H7 (cell line): ENCODE measurements around the gene EDC4. TPM values are rescaled to one million over a fixed set of nuclear protein-coding genes. Genes with fewer than 3 reads are reported as not detected.
"Not testable (repeated sequence)": the region's sequence is repeated elsewhere in the genome, so short reads cannot be mapped to it uniquely, and the experiment has no call there.

Experiments
- DNase-seq: peaks from one replicate; pipeline ENCODE4 v3.0.0; 2012
- H3K27me3 ChIP-seq: 2 replicates; pipeline ENCODE4 v1.6.0; 2011; ENCODE audit warnings: mild to moderate bottlenecking, low read length; ENCODE audit not compliant: control insufficient read depth, insufficient read depth
- H3K36me3 ChIP-seq: replicated peaks from 2 replicates; pipeline ENCODE4 v1.5.1; 2011; ENCODE audit warnings: low read length; ENCODE audit not compliant: control insufficient read depth, insufficient read depth
- H3K4me3 ChIP-seq: 2 replicates; pipeline ENCODE4 v1.5.1; 2011; ENCODE audit warnings: low read depth, mild to moderate bottlenecking, control low read depth, low read length, moderate library complexity; ENCODE audit not compliant: insufficient read depth
- total RNA-seq: library from RNA; depleted of rRNA; stranded (reverse); fragments of >200 nt; shearing (Covaris generic); gene quantifications from 2 replicates; pipeline ENCODE4 v1.2.3, GENCODE V29; 2014

EDC4 gene
- total RNA-seq, 1 experiment from 2014 or later: 96.6 TPM

DNA sequence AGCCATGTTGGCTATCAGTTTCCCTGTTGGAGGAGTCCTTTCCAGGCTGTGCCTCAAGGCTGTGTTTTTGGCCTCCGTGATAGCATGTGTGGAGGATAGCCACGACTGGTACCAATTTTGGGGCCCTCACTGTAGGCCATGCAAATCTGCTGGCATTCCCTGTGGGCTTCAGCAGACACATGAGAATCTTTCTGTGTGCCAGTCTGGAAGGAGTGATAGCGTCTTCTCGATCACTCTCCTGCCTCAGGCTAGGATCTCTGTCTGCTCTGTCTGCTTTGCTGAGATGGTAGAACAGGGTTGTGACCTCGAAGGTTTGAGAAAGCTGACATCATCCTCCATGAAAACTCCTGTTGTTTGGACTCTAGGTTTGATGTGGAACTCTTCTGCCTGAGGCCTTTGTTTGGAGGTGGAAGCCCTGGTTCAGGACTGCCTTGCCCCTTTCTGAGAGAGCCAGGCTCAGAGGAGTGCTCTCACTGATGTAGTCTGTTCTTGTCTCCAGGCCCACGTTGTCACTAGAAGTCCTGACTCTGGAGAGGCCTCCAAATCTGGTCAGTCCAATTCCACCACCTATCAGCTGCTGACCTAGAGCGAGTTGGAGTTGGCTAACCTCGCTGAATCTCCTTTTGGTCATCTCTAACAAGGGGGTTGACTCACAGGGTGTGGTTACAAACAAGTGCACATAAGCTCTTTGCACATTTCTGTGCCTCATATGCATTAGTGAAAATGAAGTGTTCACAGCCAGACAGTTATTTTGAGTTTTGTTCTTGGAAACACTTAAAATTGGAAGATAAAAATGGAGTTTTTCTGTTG is 12.1 kb upstream of the EDC4 start:
- Histone ChIP-seq H3K4me3 (no peak overlapping the region), H3K27me3 (no peaks in the 10 kb centered on the region), H3K36me3 (peaks cover 17% of the 10 kb centered on the region)
- no peak for DNase-seq

DNA sequence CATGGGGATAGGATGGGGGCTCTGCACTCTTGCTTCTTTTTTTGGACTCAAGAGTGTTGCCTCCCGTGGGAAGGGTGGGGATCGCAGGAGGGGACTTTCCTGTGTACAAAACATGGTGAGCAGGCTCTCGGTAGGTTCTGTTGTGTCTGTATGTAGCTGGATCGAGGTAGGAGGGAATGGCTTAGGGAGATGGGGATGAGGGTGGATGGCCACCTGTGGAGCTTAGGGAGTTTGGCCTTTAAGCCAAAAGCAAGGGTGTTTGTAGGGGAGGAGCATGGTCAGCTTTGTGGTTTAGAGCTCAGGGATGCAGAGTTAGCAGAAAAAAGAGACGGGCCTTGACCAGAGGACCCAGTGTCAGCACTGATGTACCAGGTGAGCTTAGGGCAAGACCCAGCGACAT is 11.0 kb upstream of the EDC4 start:
- Histone ChIP-seq H3K27me3 (no peaks in the 10 kb centered on the region), H3K4me3 (no peak overlapping the region), H3K36me3 (peaks cover 21% of the 10 kb centered on the region)
- no peak for DNase-seq

DNA sequence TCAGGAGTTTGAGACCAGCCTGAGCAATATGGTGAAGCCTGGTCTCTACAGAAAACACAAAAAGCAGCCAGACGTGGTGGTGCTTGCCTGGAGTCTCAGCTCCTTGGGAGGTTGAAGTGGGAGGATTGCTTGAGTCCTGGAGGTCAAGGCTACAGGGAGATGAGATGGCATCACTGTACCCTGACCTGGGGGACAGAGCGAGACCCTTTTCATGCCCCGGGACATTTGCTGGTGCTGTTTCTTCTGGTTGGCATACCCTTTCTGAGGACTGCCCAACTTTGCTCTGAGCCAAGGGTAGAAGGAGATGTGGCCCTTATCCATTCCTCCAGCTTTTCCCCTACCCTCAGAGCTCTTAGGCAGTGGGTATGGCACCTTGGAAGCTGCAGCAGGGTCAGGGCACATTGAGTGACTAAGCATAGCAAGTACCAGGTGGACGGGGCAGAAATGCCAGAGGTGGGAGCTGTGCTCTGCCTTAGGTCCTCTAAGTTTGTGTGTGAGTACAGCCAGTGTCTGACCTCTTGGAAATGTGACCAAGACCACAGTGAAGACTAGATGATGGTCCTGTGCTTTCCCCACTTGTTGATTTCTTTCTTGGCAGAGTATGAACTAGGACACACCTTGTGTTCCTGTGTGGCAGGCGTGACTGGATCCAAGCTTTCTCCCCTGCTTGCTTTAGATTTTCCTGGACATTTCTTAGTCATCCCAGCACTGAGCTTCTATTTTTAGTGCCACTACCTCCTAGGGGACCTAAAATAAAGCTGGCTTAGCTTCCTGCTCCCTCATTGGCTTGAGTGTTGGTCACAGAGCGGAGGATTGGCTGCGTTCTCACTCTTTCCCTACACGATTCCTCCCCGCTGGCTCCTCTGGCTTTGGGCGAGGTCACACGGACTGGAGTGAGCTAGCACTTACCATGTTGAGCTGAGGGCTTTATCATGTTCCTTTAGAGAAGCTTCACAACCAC is 9.9 kb upstream of the EDC4 start:
- no peak for DNase-seq
- Histone ChIP-seq H3K36me3 (peaks cover 24% of the 10 kb centered on the region), H3K4me3 (no peak overlapping the region), H3K27me3 (no peaks in the 10 kb centered on the region)

DNA sequence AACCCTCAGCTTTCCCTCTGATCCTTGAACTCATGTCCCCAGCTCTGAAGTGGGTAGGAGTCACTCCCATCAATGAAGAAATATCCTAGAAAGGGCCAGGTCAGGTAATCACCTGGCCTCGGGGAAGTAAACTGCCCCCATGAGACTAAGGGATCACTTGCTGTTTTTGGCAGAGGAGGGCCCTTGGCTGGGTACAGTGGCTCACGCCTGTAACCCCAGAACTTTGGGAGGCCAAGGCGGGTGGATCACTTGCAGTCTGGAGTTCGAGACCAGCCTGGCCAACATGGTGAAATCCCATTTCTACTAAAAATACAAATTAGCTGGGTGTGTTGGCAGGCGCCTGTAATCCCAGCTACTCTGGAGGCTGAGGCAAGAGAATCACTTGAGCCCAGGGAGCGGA is 8.8 kb upstream of the EDC4 start:
- not testable (repeated sequence) for H3K27me3 ChIP-seq, H3K4me3 ChIP-seq, DNase-seq
- peaks cover 33% of the 10 kb centered on the region for H3K36me3 ChIP-seq

DNA sequence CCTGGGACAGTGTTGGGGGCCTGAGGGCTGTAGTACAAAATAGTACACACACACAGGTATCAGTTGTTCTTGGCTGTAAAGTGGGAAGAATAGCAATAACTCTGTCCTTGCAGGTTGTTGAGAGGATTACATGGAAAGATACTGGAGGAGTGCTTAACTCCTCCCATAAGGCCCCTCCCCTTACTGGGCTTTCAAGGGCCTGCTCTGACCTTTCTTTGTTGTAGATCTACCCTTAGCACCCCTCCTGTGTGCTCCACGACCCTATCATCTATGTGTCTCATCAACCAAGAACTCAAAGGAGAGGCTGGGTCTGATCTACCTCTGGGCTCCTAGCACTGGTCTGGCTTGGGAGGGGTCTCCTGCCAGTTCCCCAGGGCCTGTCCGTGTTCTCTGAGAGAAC is 8.3 kb upstream of the EDC4 start:
- H3K36me3 ChIP-seq: peaks cover 33% of the 10 kb centered on the region
- no peaks in the 10 kb centered on the region for H3K27me3 ChIP-seq
- H3K4me3 ChIP-seq: no peak overlapping the region
- no peak for DNase-seq

DNA sequence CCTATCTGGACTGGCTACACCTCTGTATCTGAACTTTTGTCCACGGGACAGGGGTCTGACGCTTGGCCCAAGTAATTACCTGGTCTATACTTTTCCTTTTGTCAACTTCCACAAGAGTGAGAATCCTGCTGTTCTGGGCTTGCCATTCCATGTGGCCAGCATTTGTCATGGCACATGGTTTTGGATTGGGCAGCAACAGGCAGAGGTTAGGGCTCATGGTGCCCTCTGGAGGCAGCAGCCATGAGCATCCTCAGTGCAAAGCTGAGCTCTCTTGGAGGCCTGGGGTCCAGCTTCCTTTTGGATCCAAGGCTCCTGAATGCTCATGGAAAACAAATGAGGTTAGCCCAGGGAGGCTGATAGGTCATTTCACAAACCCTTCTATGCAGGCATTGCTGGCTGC is 7.5 kb upstream of the EDC4 start:
- Histone ChIP-seq H3K27me3 (no peaks in the 10 kb centered on the region), H3K4me3 (no peak overlapping the region), H3K36me3 (peaks cover 37% of the 10 kb centered on the region)
- peak; percentile 80 for DNase-seq

DNA sequence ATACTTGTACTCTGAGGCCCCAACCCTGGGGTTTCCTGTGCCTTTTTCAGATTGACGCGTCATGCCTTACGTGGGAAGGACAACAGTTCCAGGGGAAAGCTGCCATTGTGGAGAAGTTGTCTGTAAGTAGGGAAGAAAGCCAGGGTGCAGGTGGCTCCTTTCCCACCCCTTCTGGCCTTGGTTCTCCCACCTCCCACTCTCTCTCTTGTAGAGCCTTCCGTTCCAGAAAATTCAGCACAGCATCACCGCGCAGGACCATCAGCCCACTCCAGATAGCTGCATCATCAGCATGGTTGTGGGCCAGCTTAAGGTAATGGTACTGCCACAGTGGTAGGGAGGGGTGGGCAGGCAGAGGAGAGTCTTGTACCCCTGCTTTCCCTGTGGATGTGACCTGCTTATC is 4.6 kb upstream of the EDC4 start:
- no peak for DNase-seq
- no peaks in the 10 kb centered on the region for H3K27me3 ChIP-seq

DNA sequence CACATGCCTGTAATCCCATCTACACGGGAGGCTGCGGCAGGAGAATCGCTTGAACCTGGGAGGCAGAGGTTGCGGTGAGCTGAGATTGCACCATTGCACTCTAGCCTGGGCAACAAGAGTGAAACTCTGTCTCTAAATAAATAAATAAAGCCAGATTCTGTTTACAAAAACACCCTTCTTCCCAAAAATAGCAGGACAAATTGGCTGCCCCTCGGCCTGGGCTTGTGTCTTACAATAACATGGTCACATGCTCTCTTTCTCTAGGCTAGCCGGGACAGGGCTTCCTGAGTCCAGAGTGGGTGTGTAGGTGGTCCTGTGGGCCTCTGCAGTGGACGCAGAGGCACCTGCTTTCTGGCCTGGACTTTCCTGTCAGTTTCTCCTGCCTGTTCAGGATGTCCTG is 3.2 kb upstream of the EDC4 start:
- no peak overlapping the region for H3K4me3 ChIP-seq
- H3K36me3 ChIP-seq: peaks cover 33% of the 10 kb centered on the region
- H3K27me3 ChIP-seq: no peaks in the 10 kb centered on the region
- no peak for DNase-seq

More for the DNA sequence above, 4.6 kb upstream of the EDC4 start:
- Histone ChIP-seq H3K4me3 (no peak overlapping the region), H3K36me3 (peaks cover 34% of the 10 kb centered on the region)

DNA sequence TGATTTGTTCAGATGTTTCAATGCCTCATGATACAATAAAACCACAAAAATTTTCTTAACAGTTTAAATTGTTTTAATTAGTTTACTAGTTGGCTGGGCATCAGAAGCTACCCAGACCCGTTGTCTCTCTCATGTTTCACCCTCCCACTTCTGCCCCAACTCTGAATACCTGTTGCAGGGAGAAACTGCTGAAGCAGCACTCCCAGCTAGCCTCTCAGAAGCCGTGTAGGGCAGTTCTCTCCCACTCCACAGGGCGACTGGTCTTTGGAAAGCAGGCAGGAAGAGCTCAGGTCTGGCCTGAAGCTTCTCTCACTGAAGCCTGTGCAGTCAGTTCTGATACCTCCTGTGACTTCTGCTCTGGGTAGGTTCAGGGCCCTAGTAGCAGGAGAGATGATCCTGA is 1.6 kb upstream of the EDC4 start:
- H3K27me3 ChIP-seq: no peaks in the 10 kb centered on the region

DNA sequence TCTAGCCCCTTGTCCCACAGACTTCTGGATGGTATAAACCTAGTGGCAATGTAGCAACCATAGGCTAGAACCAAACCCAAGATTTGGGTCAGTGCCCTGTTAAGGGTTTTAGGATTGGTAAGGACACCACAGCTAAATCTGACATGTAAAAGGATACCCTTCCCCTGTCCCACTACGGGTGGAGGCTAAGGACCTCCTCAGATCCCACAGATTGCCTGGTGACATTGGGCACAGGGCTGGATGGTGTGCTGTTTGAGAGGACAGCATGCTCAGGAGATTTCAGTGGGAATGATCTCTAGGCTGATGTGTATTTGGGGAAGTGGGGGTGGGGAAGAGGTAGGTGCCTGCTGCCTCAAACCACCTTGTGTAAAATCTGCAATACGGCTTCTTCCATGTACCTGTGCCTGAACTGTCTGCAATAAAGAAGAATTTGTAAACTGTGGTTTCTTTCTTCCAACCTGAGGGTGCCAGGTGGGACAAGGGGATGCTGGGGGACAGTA is 671 bp upstream of the EDC4 start:
- peak overlapping the region; percentile 87; the same call in 1 of the 2 replicates for H3K4me3 ChIP-seq
- no peaks in the 10 kb centered on the region for H3K27me3 ChIP-seq
- peaks cover 35% of the 10 kb centered on the region for H3K36me3 ChIP-seq
- DNase-seq: no peak

More for the DNA sequence above, 1.6 kb upstream of the EDC4 start:
- Histone ChIP-seq H3K4me3 (no peak overlapping the region), H3K36me3 (peaks cover 31% of the 10 kb centered on the region)
- DNase-seq: no peak

DNA sequence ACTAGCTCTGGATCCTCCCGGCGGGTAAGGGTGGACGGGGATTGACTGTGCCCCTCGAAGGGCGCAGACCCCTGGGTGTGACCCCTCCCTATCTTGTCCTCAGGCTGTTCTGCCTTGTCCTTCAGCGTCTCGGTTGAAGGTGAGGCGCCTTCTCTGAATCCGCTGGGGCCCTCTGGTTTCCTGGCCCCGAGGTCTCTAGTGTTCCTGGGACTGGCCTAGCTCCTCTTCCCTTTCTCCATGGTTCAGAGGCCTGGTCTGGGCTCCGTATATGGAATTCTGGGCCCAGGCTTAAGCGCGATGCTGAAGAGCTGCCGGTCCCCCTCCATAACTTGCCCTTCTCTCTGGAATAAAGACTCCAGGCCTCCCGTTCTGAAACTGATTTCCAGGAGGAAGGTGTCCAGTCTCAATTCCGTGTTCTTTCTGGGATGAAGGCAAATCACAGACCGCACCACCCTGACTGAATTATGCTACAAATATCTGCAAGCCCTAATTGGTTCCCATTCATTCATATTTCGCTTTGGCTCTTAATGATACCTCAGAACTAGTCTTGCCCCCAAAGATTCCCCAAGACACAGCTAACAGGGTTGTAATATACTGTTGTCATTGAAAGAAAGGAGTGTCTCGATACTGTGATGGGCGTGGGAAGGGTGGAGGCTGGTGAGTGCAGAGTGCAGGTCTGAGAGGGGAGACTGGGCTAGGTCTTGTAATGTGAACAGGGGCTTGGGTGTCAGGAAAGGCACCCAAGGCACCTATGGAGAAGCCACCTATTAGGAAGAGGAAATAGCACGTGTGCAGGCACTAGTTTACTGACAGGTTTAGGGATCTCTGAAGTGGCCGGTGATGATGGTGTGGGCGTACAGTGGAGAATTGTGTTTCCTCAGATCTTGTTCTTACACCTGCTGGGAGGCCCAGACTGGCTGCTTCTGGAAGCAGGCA is 851 bp downstream of the EDC4 start:
- DNase-seq: peak; percentile 28
- H3K4me3 ChIP-seq: peak overlapping the region; percentile 87
- no peaks in the 10 kb centered on the region for H3K27me3 ChIP-seq
- H3K36me3 ChIP-seq: peaks cover 36% of the 10 kb centered on the region

DNA sequence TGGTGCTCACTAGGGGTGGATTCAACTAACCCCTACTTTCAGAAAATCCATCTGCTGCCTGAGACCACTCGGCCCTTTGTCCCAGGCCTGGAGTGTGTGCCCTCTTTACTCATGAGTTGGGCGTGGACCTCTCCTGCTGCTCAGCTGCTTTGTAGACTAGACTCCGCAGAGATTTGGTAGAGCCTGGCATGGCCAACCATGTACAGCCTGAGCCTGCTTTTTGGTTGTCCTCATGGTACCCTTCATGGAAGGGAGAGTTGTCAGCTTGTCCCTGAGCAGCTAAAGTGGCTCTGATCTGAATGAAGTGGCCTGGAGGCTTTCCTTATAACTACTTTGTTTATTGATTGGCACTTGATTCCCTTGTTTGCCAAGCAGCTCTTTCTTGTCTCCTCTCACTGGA is 1.5 kb downstream of the EDC4 start:
- H3K4me3 ChIP-seq: 0 out of 2 replicates have a peak overlapping the region, but pooled peaks have one; percentile 87
- H3K36me3 ChIP-seq: peaks cover 40% of the 10 kb centered on the region
- H3K27me3 ChIP-seq: no peaks in the 10 kb centered on the region
- no peak for DNase-seq

DNA sequence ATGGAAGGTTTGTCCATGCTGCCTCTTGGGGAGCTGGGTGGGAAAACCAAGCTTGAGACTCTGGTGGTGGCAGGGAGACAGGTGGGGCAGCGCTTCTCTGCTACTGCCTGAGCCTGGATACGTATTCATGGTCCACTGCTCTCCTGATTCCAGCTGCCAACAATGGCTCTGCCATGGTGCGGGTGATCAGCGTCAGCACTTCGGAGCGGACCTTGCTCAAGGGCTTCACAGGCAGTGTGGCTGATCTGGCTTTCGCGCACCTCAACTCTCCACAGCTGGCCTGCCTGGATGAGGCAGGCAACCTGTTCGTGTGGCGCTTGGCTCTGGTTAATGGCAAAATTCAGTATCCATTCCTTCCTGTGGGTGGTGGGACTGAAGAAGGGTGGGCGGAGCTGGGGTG is 4.2 kb downstream of the EDC4 start:
- H3K36me3 ChIP-seq: peaks cover 49% of the 10 kb centered on the region
- no peak for DNase-seq
- H3K27me3 ChIP-seq: no peaks in the 10 kb centered on the region
- H3K4me3 ChIP-seq: no peak overlapping the region

DNA sequence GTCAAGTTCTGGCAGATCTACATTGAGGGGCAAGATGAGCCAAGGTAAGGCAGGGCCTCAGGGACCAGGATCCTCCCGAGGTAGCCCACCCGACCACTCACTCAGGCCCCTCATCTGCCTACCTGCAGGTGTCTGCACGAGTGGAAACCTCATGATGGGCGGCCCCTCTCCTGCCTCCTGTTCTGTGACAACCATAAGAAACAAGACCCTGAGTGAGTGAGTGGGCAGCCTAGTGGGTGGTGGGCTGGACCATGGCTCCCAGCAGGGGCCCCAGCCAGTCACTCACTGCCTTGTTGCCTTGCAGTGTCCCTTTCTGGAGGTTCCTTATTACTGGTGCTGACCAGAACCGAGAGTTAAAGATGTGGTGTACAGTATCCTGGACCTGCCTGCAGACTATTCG is 5.4 kb downstream of the EDC4 start:
- H3K27me3 ChIP-seq: no peaks in the 10 kb centered on the region
- H3K36me3 ChIP-seq: peaks cover 58% of the 10 kb centered on the region
- no peak for DNase-seq
- H3K4me3 ChIP-seq: no peak overlapping the region
